HEK293 (cell line): ENCODE measurements around the gene ABCG4.
A peak's percentile ranks its signal among the peaks of the same experiment; 100 is the strongest.

Experiments
- CTCF ChIA-PET: fragments of 350-600 bp; formaldehyde crosslinking; extraction: SDS; loops from one replicate; lab custom pipeline; 2021; ENCODE audit warnings: antibody characterized with exemption; lab: Yijun Ruan, JAX
- POLR2A ChIA-PET: fragments of 300-600 bp; formaldehyde crosslinking; extraction: SDS; loops from one replicate; lab custom pipeline; 2020; ENCODE audit warnings: antibody characterized with exemption, inconsistent platforms; lab: Yijun Ruan, JAX
- H3K27ac ChIP-seq: fragments of 200-500 bp; sonication (Bioruptor generic); 2 replicates; pipeline ENCODE4 v1.5.1; 2014; ENCODE audit warnings: low read depth, low read length, control low read depth, inconsistent platforms; ENCODE audit errors: extremely low read depth
- H3K36me3 ChIP-seq, 2 experiments: fragments of 200-500 bp in 1 of 2; sonication (Bioruptor generic) in 1 of 2; 1 replicate in 1 of 2; 2 replicates in 1 of 2; pipeline ENCODE4 v1.5.1; 2014 to 2017; ENCODE audit warnings: inconsistent platforms in 2 of 2, low read length in 2 of 2; ENCODE audit not compliant: control insufficient read depth in 2 of 2, insufficient read depth in 1 of 2
- H3K4me1 ChIP-seq: fragments of 200-500 bp; sonication (Bioruptor generic); 2 replicates; pipeline ENCODE4 v1.5.1; 2014; ENCODE audit warnings: mild to moderate bottlenecking, low read length, inconsistent platforms; ENCODE audit not compliant: control insufficient read depth, insufficient read depth
- H3K4me3 ChIP-seq: 2 replicates; pipeline ENCODE4 v1.5.1; 2011; ENCODE audit warnings: low read depth, mild to moderate bottlenecking, control low read depth, low read length, moderate library complexity
- H3K9me3 ChIP-seq: fragments of 200-500 bp; sonication (Bioruptor generic); 2 replicates; pipeline ENCODE4 v1.5.1; 2014; ENCODE audit warnings: low read depth, low read length, inconsistent platforms; ENCODE audit not compliant: control insufficient read depth, insufficient read depth
- KLF9 ChIP-seq: fragments of 450-650 bp; formaldehyde crosslinking; IDR thresholded peaks from 2 replicates; pipeline ENCODE4 v1.5.1; 2016; ENCODE audit warnings: missing biosample characterization, missing genetic modification characterization, low read depth
- SCRT2 ChIP-seq: fragments of 450-650 bp; formaldehyde crosslinking; IDR thresholded peaks from 2 replicates; pipeline ENCODE4 v1.5.1; 2016; ENCODE audit warnings: missing biosample characterization, missing genetic modification characterization
- SP2 ChIP-seq: fragments of 450-650 bp; formaldehyde crosslinking; IDR thresholded peaks from 2 replicates; pipeline ENCODE4 v1.5.1; 2016; ENCODE audit warnings: missing biosample characterization, missing genetic modification characterization
- ZBTB17 ChIP-seq: fragments of 450-650 bp; formaldehyde crosslinking; IDR thresholded peaks from 2 replicates; pipeline ENCODE4 v1.5.1; 2016; ENCODE audit warnings: missing biosample characterization, missing genetic modification characterization
- ZBTB20 ChIP-seq: fragments of 450-650 bp; formaldehyde crosslinking; IDR thresholded peaks from 2 replicates; pipeline ENCODE4 v1.5.1; 2016; ENCODE audit warnings: missing biosample characterization, missing genetic modification characterization
- ZBTB49 ChIP-seq: fragments of 450-650 bp; formaldehyde crosslinking; IDR thresholded peaks from 2 replicates; pipeline ENCODE4 v1.5.1; 2016; ENCODE audit warnings: missing biosample characterization, missing genetic modification characterization, low read depth
- ZBTB8A ChIP-seq: fragments of 450-650 bp; formaldehyde crosslinking; IDR thresholded peaks from 2 replicates; pipeline ENCODE4 v1.5.1; 2016; ENCODE audit warnings: missing biosample characterization, missing genetic modification characterization
- ZFHX2 ChIP-seq: fragments of 450-650 bp; formaldehyde crosslinking; conservative IDR thresholded peaks from 2 replicates; pipeline ENCODE4 v1.5.1; 2016; ENCODE audit warnings: missing biosample characterization, missing genetic modification characterization
- ZFP69B ChIP-seq: fragments of 450-650 bp; formaldehyde crosslinking; IDR thresholded peaks from 2 replicates; pipeline ENCODE4 v1.5.1; 2016; ENCODE audit warnings: missing biosample characterization, missing genetic modification characterization
- ZNF133 ChIP-seq: fragments of 450-650 bp; formaldehyde crosslinking; IDR thresholded peaks from 2 replicates; pipeline ENCODE4 v1.5.1; 2016; ENCODE audit warnings: missing biosample characterization, missing genetic modification characterization
- ZNF221 ChIP-seq: fragments of 450-650 bp; formaldehyde crosslinking; IDR thresholded peaks from 2 replicates; pipeline ENCODE4 v1.5.1; 2017; ENCODE audit warnings: missing biosample characterization, missing genetic modification characterization, borderline replicate concordance
- ZNF341 ChIP-seq: fragments of 450-650 bp; formaldehyde crosslinking; IDR thresholded peaks from 2 replicates; pipeline ENCODE4; 2016; ENCODE audit warnings: low read depth, missing biosample characterization, missing genetic modification characterization
- ZNF354C ChIP-seq: fragments of 450-650 bp; formaldehyde crosslinking; IDR thresholded peaks from 2 replicates; pipeline ENCODE4 v1.5.1; 2016; ENCODE audit warnings: missing biosample characterization, missing genetic modification characterization, low read depth, borderline replicate concordance
- ZNF366 ChIP-seq: fragments of 450-650 bp; formaldehyde crosslinking; conservative IDR thresholded peaks from 2 replicates; pipeline ENCODE4 v1.5.1; 2016; ENCODE audit warnings: missing biosample characterization, missing genetic modification characterization
- ZNF394 ChIP-seq: fragments of 450-650 bp; formaldehyde crosslinking; IDR thresholded peaks from 2 replicates; pipeline ENCODE4 v1.5.1; 2016; ENCODE audit warnings: missing biosample characterization, missing genetic modification characterization, mild to moderate bottlenecking, moderate library complexity, borderline replicate concordance
- ZNF398 ChIP-seq: fragments of 450-650 bp; formaldehyde crosslinking; IDR thresholded peaks from 2 replicates; pipeline ENCODE4 v1.5.1; 2017; ENCODE audit warnings: missing biosample characterization, missing genetic modification characterization
- ZNF423 ChIP-seq: fragments of 450-650 bp; formaldehyde crosslinking; IDR thresholded peaks from 2 replicates; pipeline ENCODE4 v1.5.1; 2016; ENCODE audit warnings: missing biosample characterization, missing genetic modification characterization
- ZNF558 ChIP-seq: fragments of 450-650 bp; formaldehyde crosslinking; IDR thresholded peaks from 2 replicates; pipeline ENCODE4 v1.5.1; 2016; ENCODE audit warnings: missing biosample characterization, missing genetic modification characterization
- ZNF660 ChIP-seq: fragments of 450-650 bp; IDR thresholded peaks from 2 replicates; pipeline ENCODE4 v1.5.1; 2018; ENCODE audit warnings: missing biosample characterization, mild to moderate bottlenecking, missing genetic modification characterization
- ZNF677 ChIP-seq: fragments of 450-650 bp; IDR thresholded peaks from 2 replicates; pipeline ENCODE4 v1.5.0; 2018; ENCODE audit warnings: missing biosample characterization, mild to moderate bottlenecking, missing genetic modification characterization, moderate library complexity
- ZNF785 ChIP-seq: fragments of 450-650 bp; formaldehyde crosslinking; IDR thresholded peaks from 2 replicates; pipeline ENCODE4 v1.5.1; 2016; ENCODE audit warnings: missing biosample characterization, missing genetic modification characterization
- TF ChIP-seq, protein P1 (sequence below): fragments of 450-650 bp; formaldehyde crosslinking; IDR thresholded peaks from 2 replicates; pipeline ENCODE4 v1.5.1; 2016; ENCODE audit warnings: missing biosample characterization, missing genetic modification characterization
- TF ChIP-seq, protein P2 (sequence below): fragments of 450-650 bp; formaldehyde crosslinking; IDR thresholded peaks from 2 replicates; pipeline ENCODE4 v1.5.1; 2016; ENCODE audit warnings: missing biosample characterization, missing genetic modification characterization
- TF ChIP-seq, protein P3 (sequence below): fragments of 450-650 bp; formaldehyde crosslinking; optimal IDR thresholded peaks from 2 replicates; pipeline ENCODE3; 2016; ENCODE audit warnings: missing biosample characterization, mild to moderate bottlenecking, missing genetic modification characterization

The ABCG4 gene

GRCh38 chr11:119103793-119104192 lies 45.1 kb upstream of the ABCG4 start (continued):
- no peak for TF ChIP-seq ZBTB49
- no peak for TF ChIP-seq ZNF221
- no peak for TF ChIP-seq ZNF423

DNA sequence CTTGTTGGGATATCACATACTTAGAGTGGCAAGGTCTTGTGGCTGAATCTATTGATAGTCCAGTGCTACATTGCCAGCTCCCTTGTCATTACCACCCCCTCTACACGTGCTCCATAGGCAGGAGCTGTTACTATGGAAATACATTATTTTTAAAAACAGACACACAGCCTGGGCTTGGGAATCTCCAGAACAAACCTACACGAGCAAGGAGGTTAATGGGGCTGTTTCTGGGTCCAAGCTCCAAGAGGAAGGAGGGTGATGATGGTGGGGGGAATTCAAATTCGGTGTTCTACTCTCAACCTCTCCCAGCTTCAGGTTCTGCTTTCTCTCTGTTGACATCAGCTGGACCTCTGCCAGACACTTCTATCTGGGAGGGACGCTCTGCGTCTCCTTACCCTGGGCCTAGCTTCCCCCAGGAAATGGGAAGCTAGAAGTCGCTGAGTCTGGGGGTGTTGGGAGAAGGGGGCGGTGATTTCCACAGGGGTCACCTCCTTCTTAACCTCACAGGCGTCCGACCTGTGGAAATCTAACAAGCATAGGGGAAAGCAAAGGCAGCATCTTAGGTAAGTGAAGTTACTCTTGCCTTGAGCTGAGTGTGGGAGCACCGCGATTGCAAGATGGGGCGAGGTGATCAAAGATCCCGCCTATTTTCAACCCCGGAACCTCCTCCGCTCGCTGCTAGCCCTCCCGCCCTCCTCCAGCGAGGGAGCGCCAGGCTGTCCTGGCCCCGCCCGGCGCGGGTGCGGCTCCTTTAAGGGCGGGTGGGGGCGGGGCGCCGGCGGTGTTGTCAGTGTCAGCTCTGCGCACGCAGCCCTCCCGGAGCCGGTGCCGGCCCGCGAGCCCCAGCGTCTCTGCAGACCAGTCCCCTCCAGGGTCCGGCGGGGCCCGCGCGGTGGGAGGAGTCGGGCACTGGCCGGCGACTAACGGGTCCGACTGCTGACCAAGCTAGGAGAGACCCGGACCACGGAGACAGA lies 42.0 kb upstream of the ABCG4 start, which contains the start of gene C2CD2L:
TSS of gene C2CD2L (plus strand) at position 781 of the 974 bp plus-strand sequence. CDS start 398 bp downstream, outside the sequence.
- ChIA-PET CTCF (interaction anchor here (0.6 to 1.5 kb wide), 9 partner anchors 9 to 274 kb away, joined by 3 to 7 read pairs (median 3); no protein-coding TSS in a partner anchor), POLR2A (interaction anchor here (1.0 to 5.5 kb wide), 8 partner anchors 11 to 268 kb away, joined by 3 to 51 read pairs (median 12); partner anchors contain the start of genes HINFP, HMBS and MCAM)
- Histone ChIP-seq H3K27ac (peak within 1 kb of the TSS; percentile 56; the same call in 1 of the 2 replicates), H3K4me3 (peak within 1 kb of the TSS; percentile 79), H3K36me3 (peaks cover 0 to 26% of the 10 kb centered on the region in 2 experiments; a peak in 1 of 3 replicates), H3K4me1 (no peaks in the 10 kb centered on the region), H3K9me3 (no peaks in the 10 kb centered on the region)
- 0 out of 2 replicates have a peak, but pooled peaks have one; percentile 43 for TF ChIP-seq ZNF558 (tag by site-specific recombination)
- peak; percentile 66; the same call in 1 of the 2 replicates for TF ChIP-seq ZFP69B
- TF ChIP-seq ZNF133 (tag by site-specific recombination) = no peak
- TF ChIP-seq SP2 = peak; percentile 89
- no peak for TF ChIP-seq SCRT2 (tag by site-specific recombination)
- TF ChIP-seq ZNF785 (tag by site-specific recombination) = no peak; the same call in 1 of the 2 replicates
- TF ChIP-seq, protein P1, sequence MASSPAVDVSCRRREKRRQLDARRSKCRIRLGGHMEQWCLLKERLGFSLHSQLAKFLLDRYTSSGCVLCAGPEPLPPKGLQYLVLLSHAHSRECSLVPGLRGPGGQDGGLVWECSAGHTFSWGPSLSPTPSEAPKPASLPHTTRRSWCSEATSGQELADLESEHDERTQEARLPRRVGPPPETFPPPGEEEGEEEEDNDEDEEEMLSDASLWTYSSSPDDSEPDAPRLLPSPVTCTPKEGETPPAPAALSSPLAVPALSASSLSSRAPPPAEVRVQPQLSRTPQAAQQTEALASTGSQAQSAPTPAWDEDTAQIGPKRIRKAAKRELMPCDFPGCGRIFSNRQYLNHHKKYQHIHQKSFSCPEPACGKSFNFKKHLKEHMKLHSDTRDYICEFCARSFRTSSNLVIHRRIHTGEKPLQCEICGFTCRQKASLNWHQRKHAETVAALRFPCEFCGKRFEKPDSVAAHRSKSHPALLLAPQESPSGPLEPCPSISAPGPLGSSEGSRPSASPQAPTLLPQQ (tag by site-specific recombination) = peak; percentile 79
- TF ChIP-seq ZNF354C (tag by site-specific recombination) = no peak
- TF ChIP-seq ZNF341 (tag by site-specific recombination) = peak; percentile 39; the same call in 1 of the 2 replicates
- peak; percentile 48; the same call in 1 of the 2 replicates for TF ChIP-seq ZNF394 (tag by site-specific recombination)
- no peak for TF ChIP-seq ZBTB8A (tag by site-specific recombination)
- TF ChIP-seq ZNF677 = no peak
- TF ChIP-seq ZNF366 (tag by site-specific recombination) = peak; percentile 40; the same call in 1 of the 2 replicates
- 0 out of 2 replicates have a peak, but pooled peaks have one; percentile 34 for TF ChIP-seq KLF9 (tag by site-specific recombination)
- peak; percentile 84 for TF ChIP-seq ZFHX2 (tag by site-specific recombination)
- peak; percentile 71 for TF ChIP-seq ZBTB20 (tag by site-specific recombination)
- TF ChIP-seq, protein P2, sequence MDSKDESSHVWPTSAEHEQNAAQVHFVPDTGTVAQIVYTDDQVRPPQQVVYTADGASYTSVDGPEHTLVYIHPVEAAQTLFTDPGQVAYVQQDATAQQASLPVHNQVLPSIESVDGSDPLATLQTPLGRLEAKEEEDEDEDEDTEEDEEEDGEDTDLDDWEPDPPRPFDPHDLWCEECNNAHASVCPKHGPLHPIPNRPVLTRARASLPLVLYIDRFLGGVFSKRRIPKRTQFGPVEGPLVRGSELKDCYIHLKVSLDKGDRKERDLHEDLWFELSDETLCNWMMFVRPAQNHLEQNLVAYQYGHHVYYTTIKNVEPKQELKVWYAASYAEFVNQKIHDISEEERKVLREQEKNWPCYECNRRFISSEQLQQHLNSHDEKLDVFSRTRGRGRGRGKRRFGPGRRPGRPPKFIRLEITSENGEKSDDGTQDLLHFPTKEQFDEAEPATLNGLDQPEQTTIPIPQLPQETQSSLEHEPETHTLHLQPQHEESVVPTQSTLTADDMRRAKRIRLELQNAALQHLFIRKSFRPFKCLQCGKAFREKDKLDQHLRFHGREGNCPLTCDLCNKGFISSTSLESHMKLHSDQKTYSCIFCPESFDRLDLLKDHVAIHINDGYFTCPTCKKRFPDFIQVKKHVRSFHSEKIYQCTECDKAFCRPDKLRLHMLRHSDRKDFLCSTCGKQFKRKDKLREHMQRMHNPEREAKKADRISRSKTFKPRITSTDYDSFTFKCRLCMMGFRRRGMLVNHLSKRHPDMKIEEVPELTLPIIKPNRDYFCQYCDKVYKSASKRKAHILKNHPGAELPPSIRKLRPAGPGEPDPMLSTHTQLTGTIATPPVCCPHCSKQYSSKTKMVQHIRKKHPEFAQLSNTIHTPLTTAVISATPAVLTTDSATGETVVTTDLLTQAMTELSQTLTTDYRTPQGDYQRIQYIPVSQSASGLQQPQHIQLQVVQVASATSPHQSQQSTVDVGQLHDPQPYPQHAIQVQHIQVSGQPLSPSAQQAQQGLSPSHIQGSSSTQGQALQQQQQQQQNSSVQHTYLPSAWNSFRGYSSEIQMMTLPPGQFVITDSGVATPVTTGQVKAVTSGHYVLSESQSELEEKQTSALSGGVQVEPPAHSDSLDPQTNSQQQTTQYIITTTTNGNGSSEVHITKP (tag by site-specific recombination) = peak; percentile 96
- TF ChIP-seq, protein P3, sequence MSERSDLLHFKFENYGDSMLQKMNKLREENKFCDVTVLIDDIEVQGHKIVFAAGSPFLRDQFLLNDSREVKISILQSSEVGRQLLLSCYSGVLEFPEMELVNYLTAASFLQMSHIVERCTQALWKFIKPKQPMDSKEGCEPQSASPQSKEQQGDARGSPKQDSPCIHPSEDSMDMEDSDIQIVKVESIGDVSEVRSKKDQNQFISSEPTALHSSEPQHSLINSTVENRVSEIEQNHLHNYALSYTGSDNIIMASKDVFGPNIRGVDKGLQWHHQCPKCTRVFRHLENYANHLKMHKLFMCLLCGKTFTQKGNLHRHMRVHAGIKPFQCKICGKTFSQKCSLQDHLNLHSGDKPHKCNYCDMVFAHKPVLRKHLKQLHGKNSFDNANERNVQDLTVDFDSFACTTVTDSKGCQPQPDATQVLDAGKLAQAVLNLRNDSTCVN (tag by site-specific recombination) = peak; percentile 67
- TF ChIP-seq ZNF398 (tag by site-specific recombination) = peak; percentile 88
- peak; percentile 90 for TF ChIP-seq ZBTB17 (tag by site-specific recombination)
- peak; percentile 13; the same call in 1 of the 2 replicates for TF ChIP-seq ZNF660 (tag by site-specific recombination)
